GM19351 (cell line): ENCODE data around the gene EXOC6B.

ENCODE experiments used
- ATAC-seq: cut with Tn5 transposase; IDR thresholded peaks from one replicate; pipeline ENCODE4 v1.9.1; 2021; ENCODE audit warnings: mild to moderate bottlenecking, moderate library complexity; ENCODE audit not compliant: unreplicated experiment

EXOC6B gene

DNA sequence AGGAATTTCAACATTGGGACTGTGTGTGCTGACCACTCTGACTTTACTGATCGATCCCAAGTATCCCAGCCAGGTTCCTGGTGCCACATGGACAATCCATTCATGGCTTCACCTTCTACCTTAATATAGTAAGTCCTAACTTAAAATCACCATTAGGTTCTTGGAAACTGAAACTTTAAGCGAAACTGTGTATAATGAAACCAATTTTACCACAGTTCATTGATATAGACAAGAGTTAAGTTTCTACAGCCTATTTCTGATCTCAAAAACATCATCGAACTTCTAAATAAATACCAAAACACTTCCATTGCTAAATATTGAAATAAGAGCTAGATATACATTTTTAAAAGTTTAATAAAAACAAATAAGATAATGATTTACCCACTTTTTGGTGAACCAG is 4.4 kb upstream of the EXOC6B start:
- peak; percentile 49 for ATAC-seq

DNA sequence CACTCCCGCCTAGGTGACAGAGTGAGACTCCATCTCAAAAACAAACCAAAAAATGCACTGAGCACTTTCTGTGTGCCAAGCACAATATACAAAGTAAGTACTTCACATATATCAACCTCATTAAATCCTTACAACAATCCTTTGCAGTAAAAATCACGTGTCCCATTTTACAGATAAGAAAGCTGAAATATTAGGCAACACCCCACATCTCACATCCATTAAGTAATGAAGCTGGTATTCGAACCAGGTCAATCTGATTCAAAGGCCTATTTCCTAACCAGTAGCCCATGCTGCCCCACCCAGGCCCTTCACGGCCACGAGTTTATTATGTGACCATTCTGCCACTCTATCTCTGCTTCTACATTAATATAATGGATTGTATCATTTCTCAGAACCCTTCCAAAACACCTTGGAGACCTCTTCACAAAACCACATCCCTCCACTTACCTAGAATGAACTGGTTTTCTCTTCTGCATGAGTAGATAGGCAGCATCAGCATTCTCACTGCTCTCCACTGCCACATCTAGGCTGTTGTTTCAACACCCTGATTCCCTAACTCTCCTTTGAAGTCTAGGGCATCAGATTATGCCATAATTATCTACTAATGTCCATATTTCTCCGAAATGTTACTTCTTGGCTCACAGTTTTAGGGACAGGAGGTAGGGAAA is 3.1 kb upstream of the EXOC6B start:
- ATAC-seq: no peak

DNA sequence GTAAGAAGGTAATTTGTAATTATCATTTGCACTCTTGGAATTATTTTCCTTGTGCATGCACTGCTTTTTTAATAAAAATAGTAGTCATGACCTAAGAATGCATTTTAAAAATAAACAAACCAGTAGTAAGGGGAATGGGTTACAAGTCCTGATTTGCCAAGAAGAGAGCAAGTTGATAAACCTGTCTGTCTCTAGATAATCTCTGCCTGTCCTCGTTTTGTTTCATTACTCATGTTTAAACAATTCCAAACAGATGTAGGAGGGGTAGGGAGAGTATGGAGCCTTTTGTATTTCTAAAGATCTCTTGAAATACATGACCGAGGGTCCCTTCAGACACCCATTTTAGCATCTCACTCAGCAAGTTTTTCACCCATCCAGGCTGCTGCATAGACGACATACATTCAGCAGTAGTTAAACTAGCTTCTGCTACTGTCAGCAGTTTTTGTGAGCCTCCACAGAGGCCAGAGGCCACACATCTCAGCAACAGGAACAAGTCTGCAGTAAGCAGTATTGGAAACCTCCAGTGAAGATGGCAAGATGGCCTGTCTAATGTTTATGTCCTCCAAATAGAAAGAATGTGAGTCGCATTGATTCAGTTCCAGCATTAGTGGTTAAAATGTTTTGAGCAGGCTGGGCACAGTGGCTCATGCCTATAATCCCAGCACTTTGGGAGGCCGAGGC is 2.3 kb upstream of the EXOC6B start:
- no peak for ATAC-seq

DNA sequence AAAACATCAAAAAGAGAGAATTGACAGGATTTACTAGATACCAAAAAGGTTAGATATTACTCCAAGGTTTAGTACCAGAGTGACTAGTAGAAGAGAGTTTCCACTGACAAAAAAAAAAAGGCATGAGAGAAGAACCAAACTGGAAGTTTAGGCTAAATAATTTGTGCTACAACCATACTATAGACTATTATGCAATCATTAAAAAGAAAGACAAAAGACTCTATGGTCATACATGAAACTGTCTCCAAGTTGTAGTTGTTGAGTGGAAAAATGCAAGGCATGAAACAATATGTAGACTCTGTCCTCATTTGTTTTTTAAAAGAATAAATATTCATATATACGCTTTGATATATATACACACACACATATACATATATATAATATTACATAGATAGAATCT is 1.7 kb upstream of the EXOC6B start:
- ATAC-seq: no peak

DNA sequence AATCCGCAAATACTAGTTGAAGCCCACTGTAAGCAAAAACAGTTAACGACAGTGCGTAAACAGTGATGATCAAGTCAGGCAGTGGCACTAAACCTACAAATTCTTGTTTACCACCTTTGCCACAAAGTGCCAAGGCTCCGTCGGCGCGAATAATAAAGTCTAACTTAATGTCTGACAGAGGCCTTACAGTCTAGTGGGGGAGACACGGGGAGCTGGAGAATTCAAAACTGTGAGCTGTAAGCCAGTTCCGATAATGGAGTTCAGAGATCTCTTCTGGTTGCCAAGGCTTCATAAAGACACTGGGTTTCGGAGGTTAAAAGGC is 284 bp upstream of the EXOC6B start:
- ATAC-seq: no peak

DNA sequence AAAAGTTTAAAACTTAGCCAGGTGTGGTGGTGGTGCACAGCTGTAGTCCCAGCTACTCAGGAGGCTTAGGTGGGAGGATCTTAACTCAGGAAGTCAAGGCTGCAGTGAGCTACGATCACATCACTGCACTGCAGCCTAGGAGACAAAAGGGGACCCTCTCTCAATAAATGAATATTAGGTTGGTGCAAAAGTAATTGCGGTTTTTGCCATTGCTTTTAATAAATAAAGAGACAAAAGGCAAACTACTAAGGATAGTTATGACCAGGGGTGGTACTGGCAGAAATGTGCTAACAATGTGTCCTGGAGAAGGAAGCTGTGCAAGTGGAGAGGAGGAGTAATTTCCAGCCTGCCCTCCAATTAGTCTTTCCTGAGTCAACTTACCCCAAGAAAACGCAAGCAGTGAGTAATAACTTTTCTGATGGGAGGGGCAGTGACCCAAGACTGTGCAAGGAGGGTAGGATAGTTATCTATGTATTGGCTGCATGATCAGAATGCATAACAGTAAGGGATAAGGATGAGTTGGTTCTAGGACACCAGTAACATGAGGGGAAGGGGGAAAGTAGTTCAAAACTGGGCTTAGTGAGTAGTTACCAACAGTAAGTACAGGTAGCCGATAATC is 1.5 kb downstream of the EXOC6B start:
- no peak for ATAC-seq

DNA sequence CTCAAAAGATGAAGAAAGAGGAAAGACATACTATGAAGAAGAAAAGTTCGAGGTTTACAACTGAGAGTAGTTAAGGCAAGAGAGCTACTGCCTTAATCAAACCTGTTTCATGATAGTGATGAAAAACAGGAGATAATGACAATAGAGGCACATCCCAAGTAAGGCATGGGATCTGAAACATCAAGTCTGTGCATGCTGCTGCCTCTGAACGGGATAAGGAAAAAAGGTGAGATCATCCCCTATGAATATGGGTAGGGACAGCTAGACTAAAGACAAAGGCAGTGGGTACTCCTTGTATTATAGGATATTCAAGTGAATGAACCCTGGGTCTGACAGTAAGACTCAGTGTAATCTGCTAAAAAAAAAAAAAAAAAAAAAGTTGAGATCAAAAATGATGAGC is 3.0 kb downstream of the EXOC6B start:
- ATAC-seq: no peak

DNA sequence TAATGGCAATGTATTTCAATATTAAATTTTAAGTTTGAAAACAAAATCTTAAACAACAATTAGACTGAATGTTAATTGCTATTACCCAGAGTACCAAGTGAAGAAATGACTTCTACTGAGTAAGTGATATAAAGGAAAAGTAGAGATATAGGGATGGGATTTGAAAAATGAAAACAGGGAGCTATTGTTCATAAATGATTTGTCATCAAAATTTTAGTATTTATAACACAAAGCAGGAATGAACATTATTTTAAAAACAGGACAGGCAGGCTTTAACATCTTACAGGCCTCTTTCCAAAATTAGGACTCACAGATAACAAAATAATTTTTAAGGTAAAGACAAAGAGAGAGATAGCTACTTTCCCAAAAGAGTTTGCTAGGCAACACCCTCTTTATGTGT is 3.9 kb downstream of the EXOC6B start:
- no peak for ATAC-seq

DNA sequence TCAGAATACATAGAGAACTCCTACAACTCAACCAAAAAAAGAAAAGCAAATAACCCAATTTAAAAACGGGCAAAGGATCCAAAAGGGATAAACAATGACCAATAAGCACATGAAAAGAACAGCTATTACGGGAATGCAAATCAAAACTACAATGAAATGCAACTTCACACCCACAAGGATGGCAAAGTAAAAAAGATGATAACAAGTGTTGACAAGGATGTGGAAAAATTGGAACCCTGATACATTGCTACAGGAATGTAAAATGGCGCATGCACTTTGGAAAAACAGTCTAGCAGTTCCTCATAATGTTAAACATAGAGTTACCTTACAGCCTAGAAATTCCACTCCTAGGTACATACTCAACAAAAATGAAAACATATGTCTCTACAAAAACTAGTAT is 4.7 kb downstream of the EXOC6B start:
- no peak for ATAC-seq

DNA sequence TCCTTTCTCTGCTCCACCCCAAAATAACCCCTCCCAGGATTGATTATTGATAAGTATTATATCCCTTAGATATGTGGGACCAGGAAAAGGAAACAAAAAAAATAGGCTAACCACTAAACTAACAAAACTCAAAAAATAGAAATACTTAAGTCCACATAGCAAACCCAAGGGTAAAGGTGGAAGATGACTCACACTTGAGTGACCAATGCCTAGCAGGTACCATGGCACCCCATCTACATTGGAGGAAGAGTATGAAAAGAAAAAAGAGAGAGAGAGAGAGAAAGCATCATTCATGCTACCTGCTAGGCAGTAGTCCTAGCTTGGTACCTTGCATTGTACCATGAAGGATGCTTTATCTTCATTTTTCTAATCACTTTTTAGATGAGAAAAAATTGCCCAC is 6.3 kb downstream of the EXOC6B start:
- ATAC-seq: no peak

DNA sequence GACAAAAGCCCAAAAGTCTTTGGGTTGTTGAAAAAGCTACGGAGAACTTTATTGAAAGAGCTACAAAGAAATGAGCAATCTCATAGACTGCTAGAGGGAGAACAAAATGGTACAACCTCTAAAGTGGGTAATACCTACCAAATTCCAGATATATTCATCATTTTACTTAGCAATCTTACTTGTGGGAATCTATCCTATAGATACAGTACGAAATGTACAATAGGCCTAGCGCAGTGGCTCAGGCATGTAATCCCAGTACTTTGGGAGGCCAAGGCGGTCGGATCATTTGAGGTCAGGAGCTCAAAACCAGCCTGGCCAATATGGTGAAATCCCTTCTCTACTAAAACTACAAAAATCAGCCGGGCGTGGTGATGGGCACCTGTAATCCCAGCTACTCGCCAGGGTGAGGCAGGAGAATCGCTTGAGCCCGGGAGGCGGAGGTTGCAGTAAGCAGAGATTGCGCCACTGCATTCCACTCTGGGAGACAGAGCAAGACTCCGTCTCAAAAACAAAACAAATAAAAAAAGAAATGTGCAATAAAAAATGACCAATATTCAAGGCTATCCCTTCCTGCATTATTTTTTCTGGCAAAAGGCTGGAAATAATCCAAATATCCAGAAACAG is 10.1 kb downstream of the EXOC6B start:
- ATAC-seq: no peak

DNA sequence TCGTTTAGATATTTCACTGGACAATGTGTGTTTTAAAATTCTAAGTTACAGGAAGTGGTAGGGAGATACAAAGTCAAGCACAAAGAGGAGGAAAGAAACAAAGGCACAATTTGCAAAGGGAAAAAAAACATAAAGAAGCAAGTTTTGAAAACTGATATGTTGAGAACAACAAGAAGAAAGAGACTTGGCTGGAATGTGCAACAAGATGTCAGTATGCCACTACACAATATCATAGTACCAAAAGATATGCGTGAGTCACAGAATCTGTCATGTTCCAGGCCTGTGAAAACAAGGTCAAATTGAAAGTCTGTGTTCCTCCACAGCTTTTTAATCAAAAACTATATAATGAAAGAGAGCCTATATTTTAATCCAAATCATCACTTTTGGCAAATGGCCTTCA is 12.0 kb downstream of the EXOC6B start:
- no peak for ATAC-seq

DNA sequence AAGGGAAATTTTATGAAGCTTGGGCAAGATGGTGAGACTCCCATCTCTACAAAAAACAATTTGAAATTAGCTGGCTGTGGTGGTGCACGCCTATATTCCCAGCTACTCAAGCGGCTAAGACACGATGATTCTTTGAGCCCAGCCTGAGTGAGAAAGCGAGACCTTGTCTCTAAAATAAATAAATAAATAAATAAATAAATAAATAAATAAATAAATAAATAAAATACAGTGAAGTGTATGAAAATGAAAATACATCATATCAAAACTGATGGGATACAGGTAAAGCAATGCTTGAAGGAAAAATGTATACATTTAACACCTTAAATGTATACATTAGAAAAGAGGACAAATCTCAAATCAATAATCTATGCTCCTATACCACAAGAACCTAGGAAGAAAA is 15.7 kb downstream of the EXOC6B start:
- ATAC-seq: no peak

DNA sequence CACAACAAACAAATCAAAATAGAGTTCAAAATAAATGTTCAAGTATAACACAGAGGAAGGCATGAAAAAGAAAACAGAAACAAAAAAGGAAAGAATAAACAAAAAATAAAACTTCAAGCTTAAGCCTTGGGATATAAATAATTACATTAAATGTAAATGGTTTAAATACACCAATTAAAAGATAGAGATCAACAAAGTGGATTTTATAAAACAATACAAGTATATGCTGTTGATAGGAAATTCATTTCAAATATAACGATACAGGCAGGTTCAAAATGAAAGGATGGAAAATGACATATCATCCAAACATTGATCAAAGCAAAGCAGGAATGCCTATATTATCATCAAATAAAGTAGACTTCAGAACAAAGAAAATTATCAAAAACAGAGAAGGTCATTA is 16.7 kb downstream of the EXOC6B start:
- ATAC-seq: no peak

DNA sequence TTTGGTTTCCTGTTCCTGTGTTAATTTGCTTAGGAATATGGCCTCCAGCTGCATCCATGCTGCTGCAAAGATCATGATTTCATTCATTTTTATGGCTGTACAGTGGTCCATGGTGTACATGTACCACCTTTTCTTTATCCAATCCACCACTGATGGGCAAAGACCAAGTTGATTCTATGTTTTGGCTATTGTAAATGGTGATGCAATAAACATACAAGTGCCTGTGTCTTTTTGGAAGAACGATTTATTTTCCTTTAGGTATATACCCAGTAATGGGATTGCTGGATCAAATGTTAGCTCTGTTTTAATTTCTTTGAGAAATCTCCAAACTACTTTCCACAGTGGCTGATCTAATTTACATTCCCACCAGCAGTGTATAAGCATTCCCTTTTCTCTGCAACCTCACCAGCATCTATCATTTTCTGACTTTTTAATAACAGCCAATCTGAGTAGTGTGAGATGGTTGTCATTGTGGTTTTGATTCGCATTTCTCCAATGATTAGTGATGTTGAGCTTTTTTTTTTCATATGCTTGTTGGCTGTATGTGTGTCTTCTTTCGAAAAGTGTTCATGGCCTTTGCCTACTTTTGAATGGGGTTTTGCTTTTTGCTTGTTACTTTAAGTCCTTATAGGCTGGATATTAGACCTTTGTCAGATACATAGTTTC is 19.4 kb downstream of the EXOC6B start:
- no peak for ATAC-seq

DNA sequence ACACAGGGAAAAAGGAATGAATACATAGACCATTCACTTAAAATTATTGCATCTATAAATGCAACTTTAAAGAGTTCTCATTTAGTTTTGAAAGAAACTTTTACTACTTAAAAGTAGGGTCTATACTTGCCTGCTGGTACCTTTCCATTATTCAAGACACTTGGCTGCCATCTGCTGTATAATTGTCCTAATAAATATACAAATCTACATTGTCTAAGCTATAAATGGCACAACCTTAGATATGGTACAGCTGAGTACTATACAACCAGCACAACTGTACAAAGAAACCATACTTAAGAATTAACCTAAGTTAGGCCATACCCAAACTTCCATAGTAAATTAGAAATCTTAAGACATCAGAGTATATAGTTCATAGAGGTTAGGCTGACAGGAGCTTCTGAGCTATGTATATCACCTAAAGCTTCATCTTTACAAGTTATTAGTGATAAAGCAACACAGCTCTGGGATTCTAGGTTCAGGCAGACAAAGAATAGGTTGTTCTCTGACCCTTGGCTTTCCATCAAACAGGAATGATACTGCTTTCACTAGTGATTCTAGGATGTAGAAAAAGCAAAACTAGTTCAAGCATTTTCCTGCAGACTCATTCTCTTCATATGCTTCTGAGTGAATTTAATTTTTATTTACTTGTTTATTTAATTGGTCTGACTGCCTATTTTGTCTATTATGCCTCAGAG is 22.1 kb downstream of the EXOC6B start:
- ATAC-seq: no peak

DNA sequence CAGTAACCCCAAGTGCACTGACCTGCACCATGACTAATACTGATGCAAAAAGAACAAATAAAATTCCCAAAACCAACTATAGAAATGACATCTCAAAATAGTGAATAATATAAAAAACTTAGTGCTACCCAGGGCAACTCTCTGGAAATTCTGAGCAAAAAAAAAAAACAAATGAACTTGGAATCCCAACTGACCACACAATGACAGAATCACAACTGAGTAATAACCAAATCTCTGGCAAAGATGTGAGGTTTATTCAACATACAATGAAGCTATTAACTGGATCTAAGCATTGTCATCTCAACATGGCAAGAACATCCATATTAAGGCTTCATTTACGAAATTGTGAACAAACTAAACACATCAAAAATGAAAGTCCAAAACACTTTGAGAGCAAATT is 22.7 kb downstream of the EXOC6B start:
- ATAC-seq: no peak

DNA sequence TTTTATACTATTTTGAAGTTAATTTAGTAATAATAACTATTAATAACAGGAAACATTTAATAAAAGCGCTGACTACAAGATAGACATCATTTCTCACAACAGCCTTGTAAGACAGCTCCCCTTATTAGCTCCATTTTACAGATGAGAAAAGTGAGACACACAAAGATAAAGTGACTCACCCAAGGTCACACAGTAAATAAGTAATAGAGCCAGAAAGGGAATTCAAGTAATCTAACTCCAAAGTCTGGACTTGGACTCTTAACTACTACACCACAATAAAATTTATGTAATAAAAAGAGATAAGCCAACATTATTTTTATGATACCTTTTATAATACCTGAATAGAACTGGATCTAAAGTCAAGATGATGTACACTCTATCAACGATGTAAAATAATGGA is 25.3 kb downstream of the EXOC6B start:
- no peak for ATAC-seq

DNA sequence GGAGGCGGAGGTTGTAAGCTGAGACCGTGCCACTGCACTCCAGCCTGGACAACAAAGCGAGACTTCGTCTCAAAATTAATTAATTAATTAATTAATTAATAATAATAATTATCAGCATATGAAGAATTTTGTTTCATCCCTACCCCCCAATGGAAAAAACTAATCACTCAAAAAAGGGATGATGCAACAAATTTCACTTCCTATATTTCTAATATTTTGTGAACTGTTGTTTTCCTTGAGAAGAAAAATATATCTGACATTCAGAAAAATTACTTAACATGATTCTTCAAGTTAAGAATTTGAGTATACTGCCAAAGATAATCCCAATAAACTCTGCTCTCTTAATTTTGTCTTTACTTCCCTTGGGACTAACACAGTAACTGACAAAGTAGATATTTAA is 28.1 kb downstream of the EXOC6B start:
- ATAC-seq: no peak

DNA sequence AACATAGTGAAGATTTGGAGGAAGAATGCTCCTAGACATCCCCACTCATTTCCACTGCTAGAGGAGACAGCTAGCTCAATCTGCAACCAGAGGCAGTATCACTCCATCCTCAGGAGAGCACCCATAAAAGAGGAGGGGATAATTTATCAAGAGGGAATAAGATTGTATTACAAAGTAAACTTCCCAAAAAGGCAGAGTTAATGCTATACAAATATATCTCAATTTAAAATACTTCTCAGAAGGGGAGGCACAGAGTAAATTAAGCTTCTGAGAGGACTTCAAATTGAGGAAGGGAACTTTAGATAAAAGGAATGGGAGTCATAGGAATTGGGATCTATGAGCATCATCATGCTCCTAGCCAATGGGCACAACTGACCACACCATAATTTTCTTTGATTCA is 29.1 kb downstream of the EXOC6B start:
- ATAC-seq: no peak

DNA sequence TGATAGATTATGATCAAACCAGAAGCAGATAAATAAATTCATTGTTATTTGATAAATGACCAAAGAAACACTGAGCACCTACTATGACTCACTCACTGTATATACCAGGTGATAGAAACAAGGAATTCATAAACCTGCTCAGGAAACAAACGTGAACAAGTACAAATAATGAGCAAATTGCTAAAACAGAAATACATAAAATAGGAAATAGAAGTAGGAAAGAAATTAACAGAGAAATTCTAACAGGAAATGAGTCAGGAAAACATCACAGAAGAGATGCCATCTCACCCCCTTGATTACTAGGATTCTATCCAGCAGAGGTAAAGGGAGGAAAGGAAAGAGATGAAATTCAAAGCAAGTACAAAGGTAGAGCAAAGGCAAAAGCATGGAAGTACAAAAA is 31.3 kb downstream of the EXOC6B start:
- no peak for ATAC-seq
